ENCODE measurements around the gene EIF1B.

Gene EIF1B

GRCh38 chr3:40336511-40337135 lies 27.1 kb downstream of the EIF1B start:
- DNase-seq (ENCODE audit: low read depth in 1 of 2, low spot score in 1 of 2): no peak
- in situ Hi-C loops (cut with HindIII; ENCODE audit: low pct_unique_long_range_greater_than_20kb, low sequenced_read_pairs): no loop called here
- TF ChIP-seq JUND (IDR thresholded peaks at IDR 0.05; ENCODE audit: low read depth): no peak

GRCh38 chr3:40337136-40338108 lies 27.9 kb downstream of the EIF1B start:
- no peak for TF ChIP-seq JUND (IDR thresholded peaks at IDR 0.05; ENCODE audit: low read depth)
- in situ Hi-C loops (cut with HindIII; ENCODE audit: low pct_unique_long_range_greater_than_20kb, low sequenced_read_pairs): no loop called here
- DNase-seq (ENCODE audit: low read depth in 1 of 2, low spot score in 1 of 2): no peak

- no peak for DNase-seq (ENCODE audit: low read depth in 1 of 2, low spot score in 1 of 2)
- in situ Hi-C loops (cut with HindIII; ENCODE audit: low pct_unique_long_range_greater_than_20kb, low sequenced_read_pairs): no loop called here
- TF ChIP-seq JUND (IDR thresholded peaks at IDR 0.05; ENCODE audit: low read depth): no peak
These were observed 30.4 kb downstream of the EIF1B start for GRCh38 chr3:40339871-40340270.

GRCh38 chr3:40340541-40341170 lies 31.1 kb downstream of the EIF1B start:
- TF ChIP-seq JUND (IDR thresholded peaks at IDR 0.05; ENCODE audit: low read depth): no peak
- DNase-seq (ENCODE audit: low read depth in 1 of 2, low spot score in 1 of 2): no peak
- in situ Hi-C loops (cut with HindIII; ENCODE audit: low pct_unique_long_range_greater_than_20kb, low sequenced_read_pairs): no loop called here

GRCh38 chr3:40341671-40342070 lies 32.2 kb downstream of the EIF1B start:
- TF ChIP-seq JUND (IDR thresholded peaks at IDR 0.05; ENCODE audit: low read depth): no peak
- no peak for DNase-seq (ENCODE audit: low read depth in 1 of 2, low spot score in 1 of 2)
- in situ Hi-C loops (cut with HindIII; ENCODE audit: low pct_unique_long_range_greater_than_20kb, low sequenced_read_pairs): no loop called here

- no peak for TF ChIP-seq JUND (IDR thresholded peaks at IDR 0.05; ENCODE audit: low read depth)
- peak in 1 of 2 experiments; percentile 9 for DNase-seq (ENCODE audit: low read depth in 1 of 2, low spot score in 1 of 2)
- in situ Hi-C loops (cut with HindIII; ENCODE audit: low pct_unique_long_range_greater_than_20kb, low sequenced_read_pairs): no loop called here
These were observed 41.0 kb downstream of the EIF1B start for GRCh38 chr3:40350529-40350928.

GRCh38 chr3:40355410-40355809 lies 45.9 kb downstream of the EIF1B start:
- in situ Hi-C loops (cut with HindIII; ENCODE audit: low pct_unique_long_range_greater_than_20kb, low sequenced_read_pairs): no loop called here
- TF ChIP-seq JUND (IDR thresholded peaks at IDR 0.05; ENCODE audit: low read depth): no peak
- no peak for DNase-seq (ENCODE audit: low read depth in 1 of 2, low spot score in 1 of 2)

GRCh38 chr3:40358454-40358853 lies 48.9 kb downstream of the EIF1B start:
- in situ Hi-C loops (cut with HindIII; ENCODE audit: low pct_unique_long_range_greater_than_20kb, low sequenced_read_pairs): no loop called here
- DNase-seq (ENCODE audit: low read depth in 1 of 2, low spot score in 1 of 2): no peak

More at GRCh38 chr3:40358454-40358853, 48.9 kb downstream of the EIF1B start:
- no peak for TF ChIP-seq JUND (IDR thresholded peaks at IDR 0.05; ENCODE audit: low read depth)

Measured in T47D (cell line).